ENCODE results near the gene DOK1.

- TF ChIP-seq, protein P1, sequence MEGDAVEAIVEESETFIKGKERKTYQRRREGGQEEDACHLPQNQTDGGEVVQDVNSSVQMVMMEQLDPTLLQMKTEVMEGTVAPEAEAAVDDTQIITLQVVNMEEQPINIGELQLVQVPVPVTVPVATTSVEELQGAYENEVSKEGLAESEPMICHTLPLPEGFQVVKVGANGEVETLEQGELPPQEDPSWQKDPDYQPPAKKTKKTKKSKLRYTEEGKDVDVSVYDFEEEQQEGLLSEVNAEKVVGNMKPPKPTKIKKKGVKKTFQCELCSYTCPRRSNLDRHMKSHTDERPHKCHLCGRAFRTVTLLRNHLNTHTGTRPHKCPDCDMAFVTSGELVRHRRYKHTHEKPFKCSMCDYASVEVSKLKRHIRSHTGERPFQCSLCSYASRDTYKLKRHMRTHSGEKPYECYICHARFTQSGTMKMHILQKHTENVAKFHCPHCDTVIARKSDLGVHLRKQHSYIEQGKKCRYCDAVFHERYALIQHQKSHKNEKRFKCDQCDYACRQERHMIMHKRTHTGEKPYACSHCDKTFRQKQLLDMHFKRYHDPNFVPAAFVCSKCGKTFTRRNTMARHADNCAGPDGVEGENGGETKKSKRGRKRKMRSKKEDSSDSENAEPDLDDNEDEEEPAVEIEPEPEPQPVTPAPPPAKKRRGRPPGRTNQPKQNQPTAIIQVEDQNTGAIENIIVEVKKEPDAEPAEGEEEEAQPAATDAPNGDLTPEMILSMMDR (IDR thresholded peaks at IDR 0.05), result no peak
- no peak for TF ChIP-seq POLR2A (IDR thresholded peaks at IDR 0.05)
Measured at GRCh38 chr2:74571058-74571457, 16.5 kb downstream of the DOK1 start.

Data from stomach (tissue), 4 donors.